Ovary (tissue), 3 donors: ENCODE data around the gene LMO3.

ENCODE experiments used
- EP300 ChIP-seq: sonication (generic); formaldehyde crosslinking; IDR thresholded peaks from one replicate; pipeline ENCODE4 v1.6.1; 2017; ENCODE audit warnings: antibody characterized with exemption
- POLR2A ChIP-seq: fragments of 450-650 bp; IDR thresholded peaks from one replicate; pipeline ENCODE4 v1.6.1; 2017; ENCODE audit warnings: antibody characterized with exemption, mild to moderate bottlenecking, moderate library complexity
- TF ChIP-seq, protein P1 (sequence below), 3 donors: fragments of 450-650 bp in 2 of 3; fragments of 200-600 bp in 1 of 3; IDR thresholded peaks; one replicate each; pipeline versions ENCODE4 v1.5.1 to v1.8.0; 2016 to 2022; ENCODE audit warnings: antibody characterized with exemption in 3 of 3, mild to moderate bottlenecking in 1 of 3
- donor health status: DM: no; HTN: no; CAD: no.

DNA sequence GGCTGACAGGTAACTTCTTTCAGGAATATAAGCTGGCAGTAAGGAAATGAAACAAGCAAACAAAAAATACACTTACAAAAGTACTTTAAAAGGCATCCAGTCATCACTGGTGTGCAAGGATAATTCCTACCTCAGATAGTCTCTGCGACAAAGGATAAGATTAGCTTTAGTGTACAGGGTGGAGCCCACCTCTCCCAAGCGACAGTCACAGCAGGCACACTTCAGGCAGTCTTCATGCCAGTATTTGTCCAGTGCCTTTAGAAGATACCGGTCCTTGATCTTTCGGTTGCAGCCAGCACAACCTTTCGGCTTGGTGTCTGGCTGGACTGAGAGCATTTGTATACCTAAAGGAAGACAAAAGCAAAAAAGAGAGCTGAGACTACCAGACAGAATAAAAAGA is 5.4 kb downstream of the LMO3 start:
- TF ChIP-seq POLR2A (no peak), EP300 (no peak)
- TF ChIP-seq, protein P1, sequence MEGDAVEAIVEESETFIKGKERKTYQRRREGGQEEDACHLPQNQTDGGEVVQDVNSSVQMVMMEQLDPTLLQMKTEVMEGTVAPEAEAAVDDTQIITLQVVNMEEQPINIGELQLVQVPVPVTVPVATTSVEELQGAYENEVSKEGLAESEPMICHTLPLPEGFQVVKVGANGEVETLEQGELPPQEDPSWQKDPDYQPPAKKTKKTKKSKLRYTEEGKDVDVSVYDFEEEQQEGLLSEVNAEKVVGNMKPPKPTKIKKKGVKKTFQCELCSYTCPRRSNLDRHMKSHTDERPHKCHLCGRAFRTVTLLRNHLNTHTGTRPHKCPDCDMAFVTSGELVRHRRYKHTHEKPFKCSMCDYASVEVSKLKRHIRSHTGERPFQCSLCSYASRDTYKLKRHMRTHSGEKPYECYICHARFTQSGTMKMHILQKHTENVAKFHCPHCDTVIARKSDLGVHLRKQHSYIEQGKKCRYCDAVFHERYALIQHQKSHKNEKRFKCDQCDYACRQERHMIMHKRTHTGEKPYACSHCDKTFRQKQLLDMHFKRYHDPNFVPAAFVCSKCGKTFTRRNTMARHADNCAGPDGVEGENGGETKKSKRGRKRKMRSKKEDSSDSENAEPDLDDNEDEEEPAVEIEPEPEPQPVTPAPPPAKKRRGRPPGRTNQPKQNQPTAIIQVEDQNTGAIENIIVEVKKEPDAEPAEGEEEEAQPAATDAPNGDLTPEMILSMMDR (IDR thresholded peaks at IDR 0.05): no peak
